T-helper 17 cell (primary cell): ENCODE results near the gene SORBS2. TPM values are rescaled to one million over a fixed set of nuclear protein-coding genes. Genes with fewer than 3 reads are reported as not detected.

Experiments
- ATAC-seq: fragments of 150-1000 bp; cut with Tn5 transposase; 2 replicates; pipeline ENCODE4 v1.10.0; 2021; ENCODE audit warnings: mild to moderate bottlenecking, moderate library complexity
- DNase-seq, 3 donors: peaks; one replicate each; pipeline versions ENCODE4 v3.0.0 to v3.0.0-alpha.2; 2020 to 2021
- H3K9me3 ChIP-seq: one replicate; pipeline ENCODE4 v1.7.0; 2013; ENCODE audit warnings: low read length, mild to moderate bottlenecking; ENCODE audit not compliant: control insufficient read depth, poor library complexity, severe bottlenecking
- H3K27ac Mint-ChIP-seq: one replicate; pipeline ENCODE4 v1.8.0; 2022; ENCODE audit warnings: mild to moderate bottlenecking, moderate library complexity, mixed read lengths
- H3K27me3 Mint-ChIP-seq: one replicate; pipeline ENCODE4 v1.8.0; 2022; ENCODE audit warnings: mixed read lengths
- H3K36me3 Mint-ChIP-seq: one replicate; pipeline ENCODE4 v1.8.0; 2022; ENCODE audit warnings: low read depth, mixed read lengths
- H3K4me1 Mint-ChIP-seq: one replicate; pipeline ENCODE4 v1.8.0; 2022; ENCODE audit warnings: mild to moderate bottlenecking, mixed read lengths
- H3K4me3 Mint-ChIP-seq: one replicate; pipeline ENCODE4 v1.8.0; 2022; ENCODE audit warnings: mild to moderate bottlenecking, moderate library complexity, mixed read lengths
- total RNA-seq, 4 donors: library from RNA in 2 of 4; stranded (reverse) in 2 of 4; gene quantifications; one replicate each; pipeline ENCODE4 v1.2.3 and lab custom pipeline; 2022 to 2026

The SORBS2 gene
- total RNA-seq, 2 donors from 2014 or later, result 0.07 TPM; not detected in 1

- no peaks in the 10 kb centered on the region for H3K36me3 Mint-ChIP-seq
- H3K4me1 Mint-ChIP-seq, result no peaks in the 10 kb centered on the region
- H3K27me3 Mint-ChIP-seq, result peaks cover 5% of the 10 kb centered on the region
- no peak overlapping the region for H3K4me3 Mint-ChIP-seq
- no peak overlapping the region for H3K27ac Mint-ChIP-seq
- H3K9me3 ChIP-seq, result no peaks in the 10 kb centered on the region
- DNase-seq (no peak), ATAC-seq (no peak)
Observed at GRCh38 chr4:185548587-185548986, 263.4 kb downstream of the SORBS2 start.

- Mint-ChIP-seq H3K4me1 (no peaks in the 10 kb centered on the region), H3K27ac (no peak overlapping the region), H3K27me3 (peaks cover 20% of the 10 kb centered on the region), H3K36me3 (peaks cover 3% of the 10 kb centered on the region), H3K4me3 (no peak overlapping the region)
- no peaks in the 10 kb centered on the region for H3K9me3 ChIP-seq
- ATAC-seq (no peak), DNase-seq (no peak)
Observed at GRCh38 chr4:185546335-185546734, 265.7 kb downstream of the SORBS2 start.

GRCh38 chr4:185542626-185543315 is 269.2 kb downstream of the SORBS2 start:
- DNase-seq (no peak), ATAC-seq (no peak)
- H3K27ac Mint-ChIP-seq, result no peak overlapping the region
- H3K4me3 Mint-ChIP-seq, result no peak overlapping the region
- peaks cover 23% of the 10 kb centered on the region for H3K27me3 Mint-ChIP-seq
- H3K36me3 Mint-ChIP-seq, result peaks cover 3% of the 10 kb centered on the region
- no peaks in the 10 kb centered on the region for H3K9me3 ChIP-seq
- no peaks in the 10 kb centered on the region for H3K4me1 Mint-ChIP-seq

GRCh38 chr4:185541251-185541727 is 270.7 kb downstream of the SORBS2 start:
- ATAC-seq (no peak), DNase-seq (no peak)
- peaks cover 23% of the 10 kb centered on the region for H3K27me3 Mint-ChIP-seq
- no peaks in the 10 kb centered on the region for H3K9me3 ChIP-seq
- H3K27ac Mint-ChIP-seq, result no peak overlapping the region
- H3K4me1 Mint-ChIP-seq, result peaks cover 3% of the 10 kb centered on the region
- peaks cover 3% of the 10 kb centered on the region for H3K36me3 Mint-ChIP-seq
- no peak overlapping the region for H3K4me3 Mint-ChIP-seq

GRCh38 chr4:185540487-185541120 is 271.4 kb downstream of the SORBS2 start:
- Mint-ChIP-seq H3K4me1 (peaks cover 3% of the 10 kb centered on the region), H3K27me3 (peaks cover 23% of the 10 kb centered on the region), H3K4me3 (no peak overlapping the region), H3K36me3 (peaks cover 5% of the 10 kb centered on the region), H3K27ac (no peak overlapping the region)
- no peaks in the 10 kb centered on the region for H3K9me3 ChIP-seq
- ATAC-seq (no peak), DNase-seq (no peak)

- no peak overlapping the region for H3K27ac Mint-ChIP-seq
- H3K4me1 Mint-ChIP-seq, result peaks cover 3% of the 10 kb centered on the region
- no peaks in the 10 kb centered on the region for H3K9me3 ChIP-seq
- H3K4me3 Mint-ChIP-seq, result no peak overlapping the region
- DNase-seq, result no peak
- H3K36me3 Mint-ChIP-seq, result peaks cover 5% of the 10 kb centered on the region
- ATAC-seq, result no peak
- peaks cover 23% of the 10 kb centered on the region for H3K27me3 Mint-ChIP-seq
Observed at GRCh38 chr4:185540040-185540439, 272.0 kb downstream of the SORBS2 start.

GRCh38 chr4:185538806-185539205 is 273.2 kb downstream of the SORBS2 start:
- ATAC-seq, result no peak
- Mint-ChIP-seq H3K4me1 (peaks cover 5% of the 10 kb centered on the region), H3K27me3 (peaks cover 31% of the 10 kb centered on the region), H3K27ac (no peak overlapping the region), H3K4me3 (no peak overlapping the region), H3K36me3 (peaks cover 5% of the 10 kb centered on the region)
- H3K9me3 ChIP-seq, result no peaks in the 10 kb centered on the region
- DNase-seq, result no peak

- peaks cover 24% of the 10 kb centered on the region for H3K27me3 Mint-ChIP-seq
- H3K4me3 Mint-ChIP-seq, result no peak overlapping the region
- H3K36me3 Mint-ChIP-seq, result peaks cover 2% of the 10 kb centered on the region
- no peaks in the 10 kb centered on the region for H3K9me3 ChIP-seq
- peaks cover 5% of the 10 kb centered on the region for H3K4me1 Mint-ChIP-seq
- DNase-seq, result no peak
- H3K27ac Mint-ChIP-seq, result no peak overlapping the region
- ATAC-seq, result no peak
Observed at GRCh38 chr4:185536411-185536709, 275.6 kb downstream of the SORBS2 start.

- Mint-ChIP-seq H3K27me3 (peaks cover 26% of the 10 kb centered on the region), H3K4me1 (peaks cover 5% of the 10 kb centered on the region), H3K36me3 (peaks cover 2% of the 10 kb centered on the region), H3K4me3 (peak overlapping the region; percentile 62), H3K27ac (no peak overlapping the region)
- ATAC-seq (no peak), DNase-seq (no peak)
- no peaks in the 10 kb centered on the region for H3K9me3 ChIP-seq
Observed at GRCh38 chr4:185535612-185536410, 276.2 kb downstream of the SORBS2 start.
